SK-N-DZ (cell line): ENCODE measurements around the gene FAM90A1.
A peak's percentile ranks its signal among the peaks of the same experiment; 100 is the strongest.
"Not testable (repeated sequence)": the region's sequence is repeated elsewhere in the genome, so short reads cannot be mapped to it uniquely, and the experiment has no call there.

ENCODE experiments used
- DNase-seq: peaks from one replicate; pipeline ENCODE4 v3.0.0-alpha.2; 2015; ENCODE audit warnings: low spot score

FAM90A1 gene

GRCh38 chr12:8233935-8234495, 6.6 kb upstream of the FAM90A1 start:
- DNase-seq, result not testable (repeated sequence)

GRCh38 chr12:8233300-8233855, 6.0 kb upstream of the FAM90A1 start:
- not testable (repeated sequence) for DNase-seq

GRCh38 chr12:8231666-8232608, 4.5 kb upstream of the FAM90A1 start:
- not testable (repeated sequence) for DNase-seq

- DNase-seq, result not testable (repeated sequence)
Observed at GRCh38 chr12:8231049-8231448, 3.6 kb upstream of the FAM90A1 start.

GRCh38 chr12:8229486-8229885, 2.1 kb upstream of the FAM90A1 start:
- DNase-seq, result not testable (repeated sequence)

GRCh38 chr12:8228607-8229006, 1.2 kb upstream of the FAM90A1 start:
- DNase-seq, result not testable (repeated sequence)

GRCh38 chr12:8227732-8228077, 287 bp upstream of the FAM90A1 start:
- DNase-seq, result not testable (repeated sequence)

GRCh38 chr12:8226355-8226754, 1.1 kb downstream of the FAM90A1 start:
- DNase-seq, result no peak

GRCh38 chr12:8224782-8225181, 2.6 kb downstream of the FAM90A1 start:
- not testable (repeated sequence) for DNase-seq

- DNase-seq, result not testable (repeated sequence)
Observed at GRCh38 chr12:8223646-8224045, 3.8 kb downstream of the FAM90A1 start.

GRCh38 chr12:8222303-8222702, 5.1 kb downstream of the FAM90A1 start:
- not testable (repeated sequence) for DNase-seq

- not testable (repeated sequence) for DNase-seq
Observed at GRCh38 chr12:8221844-8222243, 5.6 kb downstream of the FAM90A1 start.

- not testable (repeated sequence) for DNase-seq
Observed at GRCh38 chr12:8221375-8221774, 6.0 kb downstream of the FAM90A1 start.

GRCh38 chr12:8218711-8219382, 8.6 kb downstream of the FAM90A1 start:
- DNase-seq, result not testable (repeated sequence)

GRCh38 chr12:8197685-8198308, 29.6 kb downstream of the FAM90A1 start:
- DNase-seq, result not testable (repeated sequence)

- not testable (repeated sequence) for DNase-seq
Observed at GRCh38 chr12:8188088-8188487, 39.3 kb downstream of the FAM90A1 start.

GRCh38 chr12:8184206-8184605, 43.2 kb downstream of the FAM90A1 start:
- not testable (repeated sequence) for DNase-seq

- not testable (repeated sequence) for DNase-seq
Observed at GRCh38 chr12:8183346-8183745, 44.1 kb downstream of the FAM90A1 start.

GRCh38 chr12:8182923-8183322, 44.5 kb downstream of the FAM90A1 start:
- DNase-seq, result not testable (repeated sequence)

- DNase-seq, result not testable (repeated sequence)
Observed at GRCh38 chr12:8181271-8181670, 46.1 kb downstream of the FAM90A1 start.

GRCh38 chr12:8179989-8180585, 47.3 kb downstream of the FAM90A1 start:
- peak; percentile 80 for DNase-seq
